Activated CD4-positive, alpha-beta T cell treated with anti-CD3 and anti-CD28 coated beads for 1 hour (primary cell): Measurements from ENCODE around the gene SBF2.
"Not testable (repeated sequence)": the region's sequence is repeated elsewhere in the genome, so short reads cannot be mapped to it uniquely, and the experiment has no call there.

Experiments
- DNase-seq: peaks from one replicate; pipeline ENCODE4 v3.0.0-alpha.2; 2020

SBF2 gene

DNA sequence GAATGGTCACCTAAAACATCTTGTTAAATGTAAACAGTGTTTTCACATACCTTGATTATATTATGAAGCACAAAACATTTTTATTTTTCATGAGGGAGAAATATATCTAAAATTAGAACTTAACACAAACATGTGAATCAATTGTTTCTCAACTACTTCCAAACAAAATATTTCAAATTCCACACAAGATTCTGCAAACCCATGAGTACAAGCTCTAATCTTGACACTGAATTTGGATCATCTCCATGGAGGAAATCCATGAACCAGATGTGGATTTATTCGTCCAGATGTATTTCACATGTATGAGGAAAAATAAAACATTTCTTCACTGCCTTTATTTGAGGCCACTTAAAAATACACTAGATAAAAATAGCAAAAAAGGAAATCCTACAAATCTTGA, 184.2 kb downstream of the SBF2 start:
- no peak for DNase-seq

DNA sequence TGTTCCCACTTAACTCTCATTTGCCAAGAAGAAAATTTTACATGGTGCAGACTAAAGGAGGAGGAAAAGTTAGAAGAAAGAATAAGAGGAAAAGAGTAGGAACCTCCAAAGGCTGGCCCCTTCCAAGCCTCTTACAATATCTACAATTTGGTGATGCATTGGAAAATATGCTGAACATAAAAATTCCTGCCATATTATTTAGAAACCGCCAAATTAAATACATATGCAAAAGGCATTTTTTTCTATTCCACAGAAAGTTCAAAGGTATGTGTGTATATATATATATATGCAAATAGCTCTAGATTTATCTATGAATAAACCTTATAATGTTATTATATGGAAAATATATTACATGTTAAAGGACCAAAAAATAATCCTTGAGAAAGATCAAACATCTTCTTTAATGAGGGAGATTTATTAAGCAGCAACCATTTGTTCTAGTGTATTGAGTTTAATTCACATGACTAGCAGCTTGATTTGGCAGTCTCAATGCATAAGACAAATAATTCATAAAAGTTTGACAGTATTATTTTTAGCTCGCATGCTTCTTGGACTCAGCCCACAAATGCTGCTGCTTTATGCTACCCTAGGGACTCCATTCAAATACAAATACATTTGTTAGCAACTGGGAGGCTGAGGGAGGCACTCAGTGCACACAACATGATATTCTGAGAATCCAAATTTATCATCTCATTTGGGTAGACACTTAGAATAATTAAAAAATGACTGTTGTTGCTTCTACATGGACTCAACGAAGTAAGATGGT, 184.9 kb downstream of the SBF2 start:
- no peak for DNase-seq

DNA sequence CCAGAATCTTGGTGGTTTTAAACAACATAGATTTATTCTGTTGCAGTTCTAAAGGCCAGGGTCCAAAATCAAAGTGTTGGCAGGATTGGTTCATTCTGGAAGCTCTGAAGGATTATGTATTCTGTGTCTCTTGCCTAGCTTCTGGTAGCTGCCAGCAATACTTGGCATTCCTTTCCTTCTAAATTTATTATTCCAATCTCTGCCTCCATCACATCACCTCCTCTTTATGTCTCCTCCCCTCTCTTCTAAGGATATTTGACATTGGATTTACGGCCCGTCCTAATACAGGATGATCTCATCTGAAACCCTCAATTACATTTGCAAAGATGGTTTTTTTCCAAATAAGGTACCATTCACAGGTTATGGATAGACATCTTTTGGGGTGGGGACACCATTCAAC, 186.5 kb downstream of the SBF2 start:
- DNase-seq, result no peak

DNA sequence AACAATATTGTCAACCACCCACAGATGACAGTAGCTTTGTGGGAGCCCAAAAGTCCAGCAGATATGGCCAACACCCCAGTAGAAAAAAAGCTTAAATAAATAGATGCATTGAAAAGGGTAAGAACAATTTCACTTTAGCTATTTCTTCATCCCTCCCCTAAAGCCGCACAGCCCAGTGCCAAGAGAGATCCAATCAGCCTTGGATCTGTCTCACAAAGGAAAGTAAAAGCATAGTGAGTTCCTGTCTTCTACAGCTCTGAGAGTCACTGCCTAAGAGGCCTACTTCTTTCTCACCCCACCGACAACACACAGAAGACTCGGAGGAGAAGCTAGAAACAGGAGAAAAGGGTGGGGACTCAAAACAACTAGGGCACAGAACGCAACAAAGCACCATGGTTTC, 196.4 kb downstream of the SBF2 start:
- DNase-seq, result no peak

DNA sequence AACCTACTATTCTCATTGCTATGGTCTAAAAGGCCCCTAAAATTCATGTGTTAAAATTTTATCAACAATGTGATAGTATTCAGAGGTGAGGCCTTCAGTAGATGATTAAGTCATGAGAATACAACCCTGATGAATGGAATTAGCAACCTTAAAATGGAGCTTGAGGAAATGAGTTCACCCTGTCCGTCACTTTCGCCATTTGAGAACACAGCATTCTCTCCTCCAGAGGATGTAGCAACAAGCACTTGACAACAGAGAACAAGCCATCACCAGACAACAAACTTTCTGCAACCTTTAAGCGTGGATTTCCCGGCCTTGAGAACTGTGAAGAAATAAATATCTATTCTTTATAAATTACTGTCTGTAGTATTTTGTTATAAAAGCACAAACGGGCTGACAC, 197.0 kb downstream of the SBF2 start:
- no peak for DNase-seq

DNA sequence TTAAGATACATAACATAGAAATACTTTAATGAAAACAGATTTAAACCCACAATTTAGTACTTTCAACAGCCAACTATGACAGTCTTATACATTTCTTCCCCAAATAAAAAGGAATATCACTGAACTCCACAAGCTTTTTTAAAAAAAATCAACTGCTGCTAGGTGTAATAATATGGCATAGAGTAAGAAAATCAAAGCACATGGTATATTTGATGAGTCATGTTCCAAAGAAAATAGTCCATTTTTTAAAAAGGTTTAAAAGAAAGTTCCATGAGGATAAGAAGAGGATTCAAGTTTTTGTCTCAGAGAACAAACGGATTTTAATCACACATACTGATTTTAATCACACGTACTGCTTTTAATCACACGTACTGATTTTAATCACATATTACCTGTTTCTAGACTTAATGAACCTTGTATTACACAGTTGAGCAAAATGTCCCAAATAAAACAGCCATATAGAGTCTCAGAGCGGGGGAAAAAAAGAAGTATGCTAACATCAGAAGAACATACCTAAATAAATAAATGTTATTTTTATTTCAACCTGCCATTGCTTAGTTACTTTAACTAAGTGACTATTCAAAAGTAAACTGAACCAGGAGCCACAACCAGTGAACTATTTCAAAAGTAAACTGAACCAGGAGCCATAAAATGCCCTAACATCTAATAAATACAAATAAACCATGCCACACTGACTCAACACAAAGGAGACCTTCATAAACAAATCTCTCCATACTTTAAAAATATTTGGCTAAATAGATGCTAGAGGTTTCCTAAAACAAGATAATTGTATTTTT, 198.4 kb downstream of the SBF2 start:
- no peak for DNase-seq

DNA sequence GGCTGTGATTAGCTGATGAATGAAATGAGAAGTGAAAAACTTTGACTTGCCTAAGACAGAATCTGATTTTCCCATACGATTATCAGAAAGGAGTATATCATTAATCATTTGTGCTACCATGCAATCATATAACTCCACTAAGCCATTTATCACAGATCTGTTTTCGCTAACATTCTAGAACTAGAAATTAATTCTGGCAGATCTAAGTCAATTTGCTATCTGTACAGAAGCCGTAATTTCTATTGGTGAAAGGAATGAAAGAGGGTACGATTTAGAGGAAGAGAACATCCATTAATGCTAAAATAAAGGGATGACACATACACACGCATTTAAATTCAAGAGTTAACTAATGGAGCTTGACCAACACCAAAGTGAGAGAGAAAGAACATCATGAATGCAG, 201.6 kb downstream of the SBF2 start:
- DNase-seq, result no peak

DNA sequence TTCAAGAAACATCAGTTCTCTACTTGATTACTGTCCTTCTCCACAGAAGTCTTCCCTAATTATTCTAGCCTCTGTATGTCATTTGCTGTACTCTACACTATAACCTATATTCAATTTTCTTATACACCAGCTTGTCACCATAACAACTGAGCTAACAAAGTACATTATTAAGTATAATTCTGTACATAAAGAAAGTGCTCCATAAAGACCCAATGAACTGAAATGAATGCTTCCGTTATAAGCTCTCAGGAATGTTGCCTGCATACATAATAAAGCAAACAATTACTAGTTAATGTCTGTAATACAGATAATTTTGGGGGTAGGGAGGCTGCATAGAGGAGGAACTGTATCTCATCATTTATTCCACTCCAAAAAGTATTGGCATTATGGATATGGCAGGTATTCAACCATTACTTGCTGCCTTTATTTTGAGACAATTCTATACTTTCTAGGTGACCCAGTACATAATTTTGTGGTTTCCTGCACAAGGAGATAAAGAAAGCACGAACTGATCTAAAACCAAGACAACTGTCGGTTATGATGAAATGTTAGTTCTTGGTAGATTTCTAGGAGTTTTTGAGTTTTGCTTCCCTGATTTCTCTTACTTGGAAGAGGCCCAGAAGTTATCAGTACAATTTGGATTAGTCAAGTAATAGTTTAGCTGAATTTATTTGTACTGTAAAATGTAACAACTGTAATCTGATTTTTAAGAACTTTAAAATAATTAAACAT, 202.5 kb downstream of the SBF2 start:
- DNase-seq, result no peak

DNA sequence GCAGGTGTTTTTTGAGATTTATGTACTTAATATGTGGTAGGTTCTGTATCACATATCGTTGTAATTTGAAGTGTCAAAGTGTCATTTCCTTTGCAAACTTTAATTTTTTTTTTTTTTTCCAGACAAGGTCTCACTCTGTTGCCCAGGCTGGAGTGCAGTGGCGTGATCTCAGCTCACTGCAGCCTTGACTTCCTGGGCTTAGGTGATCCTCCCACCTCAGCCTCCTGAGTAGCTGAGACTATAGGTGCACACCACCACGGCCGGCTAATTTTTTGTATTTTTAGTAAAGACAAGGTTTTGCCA, 206.1 kb downstream of the SBF2 start:
- DNase-seq, result not testable (repeated sequence)

DNA sequence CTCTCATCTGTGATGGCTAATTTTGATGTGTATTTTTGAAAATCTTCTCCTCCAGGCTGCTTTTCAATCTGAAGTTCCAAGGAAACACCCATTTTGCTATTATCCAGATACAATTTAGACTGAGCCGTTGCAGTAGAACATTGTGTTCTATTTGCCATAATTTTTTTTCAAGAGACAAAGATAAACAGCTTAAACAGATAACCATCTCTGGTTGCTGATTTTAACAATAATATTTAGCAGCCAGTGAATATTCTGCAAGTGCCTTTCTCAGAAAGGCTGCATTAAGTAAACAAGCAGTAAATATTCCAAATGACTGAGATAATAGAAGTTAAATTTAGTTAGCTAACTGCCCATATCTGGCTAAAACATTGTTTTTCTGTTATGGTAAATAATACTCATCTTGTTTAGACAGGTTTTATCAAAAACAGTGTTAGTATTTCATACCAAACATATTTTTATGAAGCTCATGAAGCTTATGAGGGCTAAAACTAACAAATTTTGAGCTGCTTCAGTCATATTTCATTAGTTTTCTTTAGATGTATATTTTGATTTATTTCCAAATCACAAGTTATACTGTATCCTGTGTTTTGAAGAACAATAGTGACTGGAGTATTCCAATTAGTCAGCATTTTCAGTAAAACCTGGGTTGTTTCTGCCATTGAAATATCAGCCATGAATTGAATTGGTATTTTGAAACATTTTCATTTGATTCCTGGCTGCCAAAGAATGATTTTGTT, 206.7 kb downstream of the SBF2 start:
- no peak for DNase-seq

DNA sequence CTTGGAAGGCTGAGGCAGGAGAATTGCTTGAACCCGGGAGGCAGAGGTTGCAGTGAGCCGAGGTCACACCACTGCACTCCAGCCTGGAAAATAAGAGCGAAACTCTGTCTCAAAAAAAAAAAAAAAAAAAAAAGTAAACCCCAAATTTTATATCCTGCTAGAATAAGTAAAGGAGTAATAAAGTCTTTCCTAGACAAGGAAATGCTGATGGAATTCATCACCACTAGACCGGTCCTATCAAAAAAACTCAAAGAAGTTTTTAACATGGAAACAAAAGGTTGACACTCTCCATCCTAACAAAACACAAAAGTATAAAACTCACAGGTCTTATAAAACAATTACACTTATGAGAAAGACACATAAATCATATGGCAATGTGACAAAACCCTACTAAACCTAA, 213.9 kb downstream of the SBF2 start:
- DNase-seq, result no peak

DNA sequence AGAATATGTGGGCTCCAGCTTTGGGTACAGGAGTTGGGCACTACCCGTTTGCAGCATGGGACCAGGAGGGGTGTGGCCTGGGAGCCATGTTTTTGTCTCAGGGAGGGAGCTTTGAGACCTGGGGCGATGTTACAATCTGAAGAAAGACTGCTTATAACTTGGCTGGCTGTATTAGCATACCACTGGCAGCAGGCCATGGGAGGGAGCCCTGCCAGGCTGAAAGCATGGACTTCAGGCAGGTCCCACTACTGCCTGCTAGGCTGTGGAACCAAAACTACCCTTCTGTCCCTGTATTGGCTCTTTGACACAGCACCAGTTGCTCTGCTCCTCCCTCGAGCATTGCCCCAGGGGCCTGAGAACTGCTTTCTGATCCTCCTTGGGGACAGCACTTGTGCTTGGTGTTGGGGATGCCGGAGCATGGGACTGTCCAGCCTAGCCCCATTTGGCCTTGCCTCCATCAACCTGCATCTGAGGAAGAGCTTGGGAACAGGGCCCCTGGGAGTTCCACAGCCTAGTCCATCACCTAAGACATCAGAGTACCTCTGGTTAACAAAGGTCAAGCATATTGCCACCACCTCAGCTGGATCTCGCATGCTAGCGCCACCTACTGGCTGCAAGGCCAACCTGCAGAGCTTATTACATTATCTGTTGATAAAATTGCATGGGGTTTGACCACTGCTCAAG, 217.4 kb downstream of the SBF2 start:
- no peak for DNase-seq

DNA sequence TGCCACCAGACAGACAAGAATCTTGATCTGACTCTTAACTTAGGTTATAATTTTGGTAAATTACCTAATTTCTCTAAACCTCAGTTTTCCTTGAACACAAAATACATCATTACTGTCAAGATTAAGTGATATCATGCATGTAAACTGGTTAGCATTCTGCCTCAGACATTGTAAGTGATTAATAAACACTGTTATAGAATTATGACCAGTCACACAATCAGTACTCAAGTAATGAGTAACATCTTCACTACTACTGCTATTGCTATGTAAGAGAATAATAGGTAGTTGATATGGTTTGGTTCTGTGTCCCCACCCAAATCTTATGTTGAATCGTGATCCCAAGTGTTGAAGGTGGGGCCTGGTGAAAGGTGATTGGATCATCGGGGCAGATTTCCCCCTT, 218.9 kb downstream of the SBF2 start:
- no peak for DNase-seq

DNA sequence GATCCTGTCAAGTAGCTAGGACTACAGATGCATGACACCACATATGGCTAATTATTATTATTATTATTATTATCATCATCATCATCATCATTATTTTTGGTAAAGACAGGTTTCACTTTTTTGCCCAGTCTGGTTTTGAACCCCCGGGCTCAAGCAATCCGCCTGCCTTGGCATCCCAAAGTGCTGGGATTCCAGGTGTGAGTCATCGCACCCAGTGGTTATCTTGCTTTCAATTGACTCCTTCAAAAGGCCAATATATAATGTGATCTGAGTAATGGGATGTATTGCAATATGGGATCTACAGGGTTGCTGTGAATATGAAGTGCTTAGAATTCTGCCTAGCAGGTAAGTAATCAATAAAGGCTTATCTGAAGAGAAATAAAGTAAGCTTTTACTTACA, 221.2 kb downstream of the SBF2 start:
- no peak for DNase-seq

DNA sequence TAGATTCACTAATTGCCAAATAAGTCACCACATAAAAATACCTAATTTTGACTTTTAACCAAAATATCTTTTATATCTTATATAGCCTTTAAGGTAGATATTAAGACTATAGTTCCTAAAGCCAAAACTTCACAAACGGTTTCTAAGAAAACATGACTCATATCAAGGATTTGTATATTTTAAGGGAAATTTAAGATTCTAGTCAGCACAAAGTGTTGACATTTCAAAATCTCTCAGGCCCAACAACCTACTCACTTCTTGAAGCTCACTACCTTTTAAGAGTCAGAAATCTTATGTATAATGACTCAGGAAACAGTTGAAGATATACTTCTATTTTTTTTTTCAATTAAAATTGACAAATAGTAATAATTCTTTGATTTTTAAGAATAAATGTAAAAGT, 221.9 kb downstream of the SBF2 start:
- DNase-seq, result no peak

DNA sequence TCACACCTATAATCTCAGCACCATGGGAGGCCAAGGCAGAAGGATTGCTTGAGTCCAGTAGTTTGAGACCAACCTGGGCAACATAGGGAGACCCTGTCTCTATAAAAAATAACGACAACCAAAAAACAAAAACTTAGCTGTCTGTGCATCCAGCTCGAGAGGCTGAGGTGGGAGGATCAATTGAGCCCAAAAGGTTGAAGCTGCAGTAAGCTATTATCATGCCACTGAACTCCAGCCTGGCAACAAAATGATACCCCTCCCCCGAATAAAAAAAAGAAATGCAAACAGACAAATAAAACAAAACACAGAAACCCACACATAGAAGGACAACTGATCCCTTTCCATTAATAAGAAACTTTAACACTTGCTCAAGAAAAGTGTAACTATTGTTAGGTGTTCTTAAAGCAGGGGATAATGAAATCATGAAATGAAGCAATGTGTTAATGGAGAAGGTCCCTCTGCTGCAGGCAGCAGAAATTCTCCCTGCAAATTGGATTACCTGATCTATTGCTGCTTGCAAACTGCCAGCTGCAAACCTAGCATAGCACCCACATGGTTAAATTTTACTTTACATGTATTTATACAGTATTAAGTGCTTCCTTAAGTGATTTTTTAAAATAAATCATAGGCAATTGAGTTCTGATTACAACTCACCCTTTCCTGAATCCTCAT, 226.3 kb downstream of the SBF2 start:
- DNase-seq, result no peak

DNA sequence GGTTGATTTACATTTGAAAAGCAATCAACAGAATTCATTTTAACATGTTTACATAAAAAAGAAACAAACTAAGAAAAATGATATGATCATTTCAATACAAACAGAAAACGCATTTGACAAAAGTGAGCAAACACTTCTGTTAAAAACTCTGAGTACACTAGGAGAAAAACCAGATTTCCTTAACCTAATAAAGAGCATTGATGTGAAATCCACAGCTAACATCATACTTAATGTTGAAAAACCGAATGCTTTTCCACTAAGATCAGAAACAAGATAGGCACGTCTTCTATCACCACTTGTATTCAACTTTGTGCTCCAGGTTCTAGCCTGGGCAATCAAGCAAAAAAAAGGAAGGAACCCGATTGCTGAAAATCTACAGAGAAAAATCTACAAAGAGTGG, 227.6 kb downstream of the SBF2 start:
- no peak for DNase-seq

DNA sequence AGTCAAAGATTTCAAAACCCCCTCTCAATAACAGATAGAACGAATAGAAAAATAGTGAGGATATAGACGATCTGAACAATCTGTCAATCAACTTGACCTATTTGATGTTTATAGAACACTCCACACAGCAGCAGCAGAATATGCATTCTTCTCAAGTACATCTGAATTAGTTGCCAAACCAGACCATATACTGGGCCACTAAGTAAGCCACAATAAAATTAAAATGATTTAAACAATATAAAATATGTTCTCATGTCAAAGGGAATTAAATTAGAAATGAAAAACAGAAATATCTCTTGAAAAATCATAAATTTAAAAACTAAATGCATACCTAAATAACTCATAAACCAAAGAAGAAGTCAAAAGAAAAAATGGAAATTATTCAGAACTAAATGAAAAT, 229.2 kb downstream of the SBF2 start:
- no peak for DNase-seq

DNA sequence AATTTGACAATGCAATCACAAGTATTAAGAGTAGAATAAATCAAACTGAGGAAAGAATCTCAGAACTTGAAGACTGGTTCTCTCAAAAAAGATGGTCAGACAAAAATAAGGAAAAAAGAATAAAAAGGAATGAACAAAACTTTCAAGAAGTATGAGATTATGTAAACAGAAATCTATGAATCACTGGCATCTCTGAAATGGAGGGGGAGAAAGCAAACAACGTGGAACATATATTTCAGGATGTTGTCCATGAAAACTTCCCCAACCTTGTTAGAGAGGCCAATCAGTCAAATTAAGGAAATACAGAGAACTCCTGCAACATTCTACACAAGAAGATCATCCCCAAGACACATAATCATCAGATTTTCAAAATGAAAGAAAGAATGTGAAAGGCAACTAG, 235.7 kb downstream of the SBF2 start:
- no peak for DNase-seq

DNA sequence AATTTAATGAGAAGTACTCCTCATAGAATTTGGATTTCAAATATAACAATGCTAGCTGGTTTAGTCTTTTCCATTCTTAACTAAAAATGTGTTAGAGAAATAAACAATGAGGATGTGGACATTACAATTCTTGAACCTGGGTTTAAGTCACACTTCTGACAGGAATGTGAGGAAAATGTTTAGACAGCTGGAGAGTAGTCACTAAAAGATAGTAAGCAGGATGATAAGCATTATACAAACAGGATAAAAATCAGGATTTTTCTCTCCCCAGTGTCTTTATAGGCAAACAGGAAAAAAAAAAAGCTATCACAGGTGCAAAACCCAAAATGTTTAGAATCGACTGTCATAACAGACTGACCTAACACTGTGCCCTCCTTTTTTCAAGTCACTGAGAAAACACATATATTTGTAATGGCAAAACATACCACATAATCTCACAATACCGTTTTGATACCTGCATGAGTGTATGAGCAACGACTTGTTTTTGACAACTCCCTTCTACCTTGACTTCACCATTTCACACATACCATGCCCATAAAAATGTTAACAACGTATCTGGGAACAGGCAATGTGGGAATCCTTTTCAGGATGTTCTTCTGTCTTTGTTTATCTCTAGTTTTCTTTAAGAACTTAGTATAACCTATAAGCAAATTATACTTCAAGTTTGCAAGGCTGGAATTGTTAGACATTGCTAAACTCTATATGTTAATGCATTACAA, 242.0 kb downstream of the SBF2 start:
- no peak for DNase-seq

DNA sequence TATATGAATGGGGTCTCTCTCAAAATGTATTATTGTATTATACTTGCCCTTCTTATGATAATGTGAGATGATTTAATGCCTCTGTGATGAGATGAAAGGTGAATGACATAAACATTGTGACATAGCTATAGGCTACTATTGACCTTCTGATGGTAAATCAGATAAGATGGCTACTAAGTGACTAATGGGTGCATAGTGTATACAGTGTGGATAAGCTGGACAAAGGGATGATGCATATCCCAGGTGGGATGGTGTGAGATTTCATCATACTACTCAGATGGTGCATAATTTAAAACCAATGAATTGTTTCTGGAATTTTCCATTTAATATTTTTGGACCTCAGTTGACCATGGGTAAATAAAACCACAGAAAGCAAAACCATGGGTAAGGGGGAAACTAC, 243.5 kb downstream of the SBF2 start:
- DNase-seq, result no peak

DNA sequence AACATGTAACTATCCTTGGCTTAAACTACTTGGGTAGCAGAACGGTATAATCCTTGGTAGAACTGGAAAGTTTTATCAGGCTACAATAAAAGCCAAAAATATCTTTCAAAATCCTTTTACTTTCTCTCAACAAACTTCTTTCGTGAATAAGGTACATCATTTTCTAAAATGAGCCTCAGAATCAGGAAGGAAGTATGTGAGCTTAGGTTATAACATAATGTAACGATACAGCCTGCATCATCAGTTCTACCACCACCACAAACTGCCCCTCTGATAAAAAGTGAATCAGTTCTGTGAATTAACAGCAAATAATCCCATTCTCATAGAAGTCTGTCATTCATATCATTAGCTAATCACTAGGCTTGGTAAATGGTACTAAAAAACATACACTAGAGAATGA, 244.3 kb downstream of the SBF2 start:
- no peak for DNase-seq
